ENCODE measurements around the gene SLC5A10.
"Not testable (repeated sequence)": the region's sequence is repeated elsewhere in the genome, so short reads cannot be mapped to it uniquely, and the experiment has no call there.

DNA sequence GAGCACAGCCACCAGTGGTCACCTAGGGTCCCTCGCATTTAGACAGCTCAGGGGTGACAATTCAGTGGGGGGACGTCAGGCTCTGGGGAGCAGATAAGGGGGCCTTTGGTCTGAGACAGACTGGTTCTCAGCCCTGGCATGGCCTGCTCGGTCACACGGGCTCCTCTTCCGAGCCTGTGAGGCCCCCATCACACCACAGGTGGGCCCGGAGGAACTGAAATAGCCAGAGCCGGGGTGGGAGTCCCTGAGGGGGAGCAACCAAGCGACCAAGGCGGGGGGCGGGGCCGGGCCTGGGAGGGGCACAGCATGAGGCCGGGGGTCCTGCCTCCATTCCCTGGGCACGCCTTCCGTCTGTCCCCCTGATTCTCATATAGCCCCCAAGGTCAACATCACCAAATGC lies 90.4 kb downstream of the SLC5A10 start:
- TF ChIP-seq, protein P1, sequence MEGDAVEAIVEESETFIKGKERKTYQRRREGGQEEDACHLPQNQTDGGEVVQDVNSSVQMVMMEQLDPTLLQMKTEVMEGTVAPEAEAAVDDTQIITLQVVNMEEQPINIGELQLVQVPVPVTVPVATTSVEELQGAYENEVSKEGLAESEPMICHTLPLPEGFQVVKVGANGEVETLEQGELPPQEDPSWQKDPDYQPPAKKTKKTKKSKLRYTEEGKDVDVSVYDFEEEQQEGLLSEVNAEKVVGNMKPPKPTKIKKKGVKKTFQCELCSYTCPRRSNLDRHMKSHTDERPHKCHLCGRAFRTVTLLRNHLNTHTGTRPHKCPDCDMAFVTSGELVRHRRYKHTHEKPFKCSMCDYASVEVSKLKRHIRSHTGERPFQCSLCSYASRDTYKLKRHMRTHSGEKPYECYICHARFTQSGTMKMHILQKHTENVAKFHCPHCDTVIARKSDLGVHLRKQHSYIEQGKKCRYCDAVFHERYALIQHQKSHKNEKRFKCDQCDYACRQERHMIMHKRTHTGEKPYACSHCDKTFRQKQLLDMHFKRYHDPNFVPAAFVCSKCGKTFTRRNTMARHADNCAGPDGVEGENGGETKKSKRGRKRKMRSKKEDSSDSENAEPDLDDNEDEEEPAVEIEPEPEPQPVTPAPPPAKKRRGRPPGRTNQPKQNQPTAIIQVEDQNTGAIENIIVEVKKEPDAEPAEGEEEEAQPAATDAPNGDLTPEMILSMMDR (IDR thresholded peaks at IDR 0.05; ENCODE audit: low read length), result not testable (repeated sequence)
- not testable (repeated sequence) for TF ChIP-seq EZH2 (IDR thresholded peaks at IDR 0.05; ENCODE audit: borderline replicate concordance, low read length)
